GM21576 (cell line): ENCODE data around the gene TTC17.
"Not testable (repeated sequence)": the region's sequence is repeated elsewhere in the genome, so short reads cannot be mapped to it uniquely, and the experiment has no call there.

Experiments used
- ATAC-seq: cut with Tn5 transposase; IDR thresholded peaks from one replicate; pipeline ENCODE4 v1.9.1; 2021; ENCODE audit warnings: mild to moderate bottlenecking, moderate library complexity; ENCODE audit not compliant: unreplicated experiment

Gene TTC17

GRCh38 chr11:43459246-43459645 lies 100.5 kb downstream of the TTC17 start:
- ATAC-seq, result no peak

- no peak for ATAC-seq
Observed at GRCh38 chr11:43462359-43462758, 103.6 kb downstream of the TTC17 start.

- ATAC-seq, result no peak
Observed at GRCh38 chr11:43467958-43468357, 109.2 kb downstream of the TTC17 start.

GRCh38 chr11:43477491-43477890 lies 118.8 kb downstream of the TTC17 start:
- not testable (repeated sequence) for ATAC-seq

- ATAC-seq, result no peak
Observed at GRCh38 chr11:43486141-43486540, 127.4 kb downstream of the TTC17 start.

GRCh38 chr11:43489869-43490465 lies 131.2 kb downstream of the TTC17 start:
- ATAC-seq, result no peak

- no peak for ATAC-seq
Observed at GRCh38 chr11:43492701-43493100, 134.0 kb downstream of the TTC17 start.

- ATAC-seq, result no peak
Observed at GRCh38 chr11:43493431-43493830, 134.7 kb downstream of the TTC17 start.

- ATAC-seq, result no peak
Observed at GRCh38 chr11:43497144-43497543, 138.4 kb downstream of the TTC17 start.

- ATAC-seq, result no peak
Observed at GRCh38 chr11:43498561-43498960, 139.8 kb downstream of the TTC17 start.

GRCh38 chr11:43503417-43503816 lies 144.7 kb downstream of the TTC17 start:
- ATAC-seq, result no peak

GRCh38 chr11:43504316-43504950 lies 145.7 kb downstream of the TTC17 start:
- no peak for ATAC-seq

- ATAC-seq, result no peak
Observed at GRCh38 chr11:43505171-43505570, 146.5 kb downstream of the TTC17 start.

GRCh38 chr11:43507171-43507570 lies 148.5 kb downstream of the TTC17 start:
- no peak for ATAC-seq

- no peak for ATAC-seq
Observed at GRCh38 chr11:43508511-43508918, 149.8 kb downstream of the TTC17 start.

- no peak for ATAC-seq
Observed at GRCh38 chr11:43511959-43512358, 153.2 kb downstream of the TTC17 start.

- ATAC-seq, result no peak
Observed at GRCh38 chr11:43515090-43515489, 156.4 kb downstream of the TTC17 start.

GRCh38 chr11:43516316-43516850 lies 157.7 kb downstream of the TTC17 start:
- ATAC-seq, result no peak

GRCh38 chr11:43517518-43517917 lies 158.8 kb downstream of the TTC17 start:
- ATAC-seq, result no peak

- no peak for ATAC-seq
Observed at GRCh38 chr11:43518408-43519160, 159.9 kb downstream of the TTC17 start.

GRCh38 chr11:43521471-43521870 lies 162.8 kb downstream of the TTC17 start:
- ATAC-seq, result no peak

- ATAC-seq, result no peak
Observed at GRCh38 chr11:43523632-43524031, 164.9 kb downstream of the TTC17 start.
